Thoracic aorta (tissue), 2 donors: ENCODE results near the gene UMODL1. TPM values are rescaled to one million over a fixed set of nuclear protein-coding genes. Genes with fewer than 3 reads are reported as not detected.
"Not testable (repeated sequence)": the region's sequence is repeated elsewhere in the genome, so short reads cannot be mapped to it uniquely, and the experiment has no call there.

Source experiments
- ATAC-seq: fragments of 150-250 bp; one replicate; pipeline ENCODE4 v1.8.0; 2017; ENCODE audit warnings: low read depth; ENCODE audit not compliant: insufficient number of reproducible peaks, low FRiP score
- DNase-seq: peaks from one replicate; pipeline ENCODE4 v3.0.0-alpha.2; 2020; ENCODE audit warnings: low spot score
- H3K27ac ChIP-seq, 2 donors: fragments of 200-600 bp; sonication (generic); 1 replicate in 1 of 2; 2 replicates in 1 of 2; pipeline ENCODE4 v1.5.1; 2016; ENCODE audit warnings: mild to moderate bottlenecking in 2 of 2, moderate library complexity in 2 of 2
- H3K27me3 ChIP-seq: fragments of 200-600 bp; sonication (generic); replicated peaks from 2 replicates; pipeline ENCODE4 v1.6.0; 2016; ENCODE audit warnings: mild to moderate bottlenecking; ENCODE audit not compliant: insufficient read depth
- H3K36me3 ChIP-seq: fragments of 200-600 bp; sonication (generic); one replicate; pipeline ENCODE4 v1.5.1; 2016
- H3K4me1 ChIP-seq, 2 donors: fragments of 200-600 bp; sonication (generic); 1 replicate in 1 of 2; 2 replicates in 1 of 2; pipeline versions ENCODE4 v1.5.1 to v1.6.0; 2016; ENCODE audit warnings: low read depth in 2 of 2, mild to moderate bottlenecking in 1 of 2; ENCODE audit not compliant: control insufficient read depth in 1 of 2
- H3K4me3 ChIP-seq: fragments of 200-600 bp; sonication (generic); 2 replicates; pipeline ENCODE4 v1.5.1; 2016; ENCODE audit warnings: mild to moderate bottlenecking
- H3K9me3 ChIP-seq: fragments of 200-600 bp; sonication (generic); 2 replicates; pipeline ENCODE4 v1.5.1; 2016
- CTCF ChIP-seq: fragments of 200-600 bp; sonication (generic); IDR thresholded peaks from one replicate; pipeline ENCODE4 v1.5.1; 2019; ENCODE audit warnings: antibody characterized with exemption
- total RNA-seq, 2 donors: library from RNA; depleted of rRNA; stranded (reverse); fragments of >200 nt; gene quantifications; one replicate each; pipeline versions ENCODE4 v1.1.0 to v1.2.3, GENCODE V29; 2016

The UMODL1 gene
- total RNA-seq, 2 donors from 2014 or later: 0.14 TPM; not detected in 1

GRCh38 chr21:42112857-42113256 is 41.7 kb downstream of the UMODL1 start:
- Histone ChIP-seq H3K4me3 (no peak overlapping the region), H3K36me3 (no peaks in the 10 kb centered on the region)
- TF ChIP-seq CTCF: no peak

DNA sequence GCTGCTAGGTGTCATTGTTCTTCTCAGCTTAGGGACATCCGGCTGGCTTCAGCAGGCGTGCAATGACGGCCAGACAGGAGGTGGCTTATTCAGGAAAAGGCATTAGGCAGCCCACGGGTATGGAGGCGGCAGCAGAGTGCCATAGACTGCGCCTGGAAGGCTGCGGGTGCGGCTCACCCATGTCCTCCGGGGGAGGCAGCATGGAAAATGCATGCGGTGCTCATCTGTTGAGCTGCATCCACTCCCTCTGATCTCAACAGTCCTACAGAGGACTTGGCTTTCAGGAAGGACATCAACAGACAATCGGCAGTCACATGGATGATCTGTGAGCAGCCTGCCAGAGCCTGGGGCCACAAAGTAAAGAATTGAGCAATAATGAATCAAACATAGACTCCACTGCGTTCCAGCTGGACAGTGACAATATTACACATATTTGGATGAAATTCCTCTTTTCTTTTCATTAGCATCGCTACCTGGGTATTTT is 42.9 kb downstream of the UMODL1 start:
- no peak for DNase-seq
- no peak overlapping the region for H3K27ac ChIP-seq
- H3K4me3 ChIP-seq: no peak overlapping the region
- H3K4me1 ChIP-seq: peaks cover 0 to 6% of the 10 kb centered on the region in 2 donors
- ATAC-seq: no peak
- TF ChIP-seq CTCF: no peak
- no peaks in the 10 kb centered on the region for H3K36me3 ChIP-seq
- H3K9me3 ChIP-seq: no peaks in the 10 kb centered on the region
- H3K27me3 ChIP-seq: no peaks in the 10 kb centered on the region

More at GRCh38 chr21:42112857-42113256, 41.7 kb downstream of the UMODL1 start:
- H3K27ac ChIP-seq: no peak overlapping the region
- H3K4me1 ChIP-seq: peaks cover 0 to 10% of the 10 kb centered on the region in 2 donors
- no peaks in the 10 kb centered on the region for H3K27me3 ChIP-seq
- ATAC-seq: no peak
- no peak for DNase-seq
- no peaks in the 10 kb centered on the region for H3K9me3 ChIP-seq

GRCh38 chr21:42114646-42115045 is 43.5 kb downstream of the UMODL1 start:
- ATAC-seq (no peak), DNase-seq (no peak)
- Histone ChIP-seq H3K9me3 (no peaks in the 10 kb centered on the region), H3K27ac (no peak overlapping the region), H3K36me3 (no peaks in the 10 kb centered on the region), H3K4me3 (no peak overlapping the region), H3K27me3 (no peaks in the 10 kb centered on the region), H3K4me1 (peaks cover 0 to 6% of the 10 kb centered on the region in 2 donors)
- no peak for TF ChIP-seq CTCF

DNA sequence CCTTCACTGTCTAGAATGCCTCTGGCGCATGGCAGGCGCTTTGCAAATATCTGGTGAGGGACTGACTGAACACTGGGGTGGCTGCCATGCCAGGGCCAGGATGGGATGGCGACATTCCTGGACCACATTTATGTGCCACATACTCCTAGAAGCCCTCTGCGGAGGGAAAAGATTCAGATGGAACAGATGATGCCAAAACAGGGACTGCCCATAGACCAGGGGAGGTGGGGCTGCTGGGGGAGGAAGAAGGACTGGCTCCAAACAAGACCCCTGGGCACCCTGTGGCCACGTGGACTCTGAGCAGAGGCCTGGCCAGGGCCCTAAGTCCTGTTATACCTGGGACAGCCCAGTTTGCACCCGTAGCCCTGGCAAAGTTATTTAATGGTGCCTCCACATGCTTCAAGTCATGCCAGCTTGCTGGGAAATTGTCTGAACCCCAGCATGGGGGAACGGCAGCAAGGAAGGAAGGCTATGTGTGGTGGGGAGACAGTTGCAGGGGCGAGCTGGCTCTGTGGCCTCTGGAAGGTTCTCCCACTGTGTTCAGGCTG is 44.1 kb downstream of the UMODL1 start:
- Histone ChIP-seq H3K36me3 (no peaks in the 10 kb centered on the region), H3K4me3 (no peak overlapping the region), H3K4me1 (peaks cover 0 to 6% of the 10 kb centered on the region in 2 donors), H3K27me3 (no peaks in the 10 kb centered on the region), H3K27ac (no peak overlapping the region), H3K9me3 (no peaks in the 10 kb centered on the region)
- no peak for TF ChIP-seq CTCF
- ATAC-seq: no peak
- no peak for DNase-seq

DNA sequence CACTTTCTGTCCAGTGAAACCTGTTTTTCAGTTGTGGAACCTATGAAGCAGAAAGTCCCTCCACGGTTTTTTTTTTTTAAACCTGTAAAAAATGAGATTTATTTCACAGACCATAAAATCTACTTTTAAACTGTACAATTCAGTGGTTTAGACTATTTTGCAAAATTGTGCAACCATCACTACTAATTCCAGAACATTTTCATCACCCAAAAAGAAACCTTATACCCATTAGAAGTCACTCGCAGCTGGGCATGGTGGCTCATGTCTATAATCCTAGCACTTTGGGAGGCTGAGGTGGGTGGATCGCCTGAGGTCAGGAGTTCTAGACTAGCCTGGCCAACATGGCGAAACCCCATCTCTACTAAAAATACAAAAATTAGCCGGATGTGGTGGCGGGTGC is 45.4 kb downstream of the UMODL1 start:
- not testable (repeated sequence) for ATAC-seq, H3K4me3 ChIP-seq, H3K27me3 ChIP-seq, H3K9me3 ChIP-seq, H3K36me3 ChIP-seq, DNase-seq, H3K4me1 ChIP-seq, H3K27ac ChIP-seq
